GM04504 (cell line): ENCODE data around the gene DCTN4.

Source experiments
- DNase-seq: peaks from one replicate; pipeline ENCODE4 v3.0.0-alpha.2; 2012; ENCODE audit warnings: low read depth

Gene DCTN4

DNA sequence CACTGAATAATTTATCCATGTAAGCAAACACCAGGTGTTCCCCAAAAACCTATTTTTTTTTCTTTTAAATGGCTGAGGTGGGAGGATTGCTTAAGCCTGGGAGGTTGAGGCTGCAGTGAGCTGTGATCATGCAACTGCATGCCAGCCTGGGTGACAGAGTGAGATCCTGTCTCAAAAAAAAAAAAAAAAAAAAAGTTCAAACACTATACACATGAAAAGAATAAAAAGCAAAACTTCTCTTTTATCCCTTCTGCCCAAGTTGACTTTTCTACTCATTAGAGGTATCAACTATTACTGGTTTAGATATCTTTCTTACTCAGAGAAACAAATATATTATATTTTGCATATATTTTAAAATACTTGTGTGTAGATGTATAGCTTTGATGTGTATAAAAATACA is 17.8 kb downstream of the DCTN4 start:
- no peak for DNase-seq

- no peak for DNase-seq
These were observed 20.0 kb downstream of the DCTN4 start for GRCh38 chr5:150738862-150739261.

GRCh38 chr5:150734579-150735384 is 24.0 kb downstream of the DCTN4 start:
- DNase-seq: no peak

DNA sequence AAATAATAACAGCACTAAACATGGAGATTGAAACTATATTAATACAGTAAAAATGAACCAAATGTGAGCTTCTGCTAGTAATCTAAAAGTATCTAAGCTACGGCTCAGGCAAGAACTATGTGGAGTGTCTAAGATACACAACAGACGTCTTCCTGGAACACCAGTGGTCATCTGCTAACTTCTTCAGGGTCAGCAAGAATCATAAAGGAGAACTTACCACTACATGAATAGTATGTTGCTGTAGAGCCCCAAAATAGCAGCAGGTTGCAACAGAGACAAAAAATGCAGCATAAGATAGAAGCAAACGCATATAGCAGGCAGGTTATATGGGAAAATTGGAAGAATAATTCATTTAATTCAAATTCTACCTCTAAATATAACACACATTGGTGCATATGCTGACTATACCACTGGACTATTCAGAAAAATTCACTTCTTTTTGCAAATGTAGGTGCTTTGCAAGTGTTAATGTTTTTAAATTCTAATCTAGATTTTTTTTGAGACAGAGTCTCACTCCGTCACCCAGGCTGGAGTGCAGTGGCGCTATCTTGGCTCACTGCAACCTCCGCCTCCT is 27.1 kb downstream of the DCTN4 start:
- no peak for DNase-seq

DNA sequence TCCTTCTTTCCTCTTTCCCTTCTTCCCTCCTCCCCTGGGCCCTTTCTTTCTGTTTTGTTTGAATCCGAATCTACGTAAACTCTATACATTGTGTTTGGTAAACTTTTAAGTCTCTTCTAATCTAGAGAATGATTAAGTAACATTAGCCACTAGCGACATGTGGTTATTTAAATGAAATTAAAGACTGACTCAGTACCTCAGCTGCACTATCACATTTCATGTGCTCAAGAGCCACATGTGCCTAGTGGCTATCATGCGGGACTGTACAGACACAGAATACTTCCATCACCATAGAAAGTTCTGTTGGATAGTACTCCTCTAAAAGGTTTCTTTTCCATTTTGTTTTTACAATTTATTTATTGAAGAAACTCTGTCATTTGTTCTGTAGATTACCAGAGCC is 29.0 kb downstream of the DCTN4 start:
- no peak for DNase-seq

- DNase-seq: no peak
These were observed 35.0 kb downstream of the DCTN4 start for GRCh38 chr5:150723845-150724244.

DNA sequence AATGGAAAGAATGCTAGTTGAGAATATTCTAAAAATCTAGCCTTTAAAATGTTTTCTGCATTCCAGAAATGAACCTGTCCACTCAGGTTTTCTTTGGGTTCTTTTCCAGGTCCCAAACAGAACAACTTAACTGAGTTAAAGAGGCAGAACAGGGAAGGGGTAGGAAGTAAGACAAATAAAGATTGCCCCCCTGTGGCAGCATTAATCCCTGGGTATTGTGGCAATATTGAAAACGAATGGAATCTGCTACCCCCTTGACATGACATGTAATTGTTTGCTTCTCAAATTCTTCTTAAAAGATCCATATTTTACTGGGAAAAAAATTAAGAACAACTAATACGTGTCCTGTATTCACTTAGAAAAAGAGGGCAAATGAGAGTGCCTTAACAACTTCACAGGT is 48.7 kb downstream of the DCTN4 start:
- no peak for DNase-seq

DNA sequence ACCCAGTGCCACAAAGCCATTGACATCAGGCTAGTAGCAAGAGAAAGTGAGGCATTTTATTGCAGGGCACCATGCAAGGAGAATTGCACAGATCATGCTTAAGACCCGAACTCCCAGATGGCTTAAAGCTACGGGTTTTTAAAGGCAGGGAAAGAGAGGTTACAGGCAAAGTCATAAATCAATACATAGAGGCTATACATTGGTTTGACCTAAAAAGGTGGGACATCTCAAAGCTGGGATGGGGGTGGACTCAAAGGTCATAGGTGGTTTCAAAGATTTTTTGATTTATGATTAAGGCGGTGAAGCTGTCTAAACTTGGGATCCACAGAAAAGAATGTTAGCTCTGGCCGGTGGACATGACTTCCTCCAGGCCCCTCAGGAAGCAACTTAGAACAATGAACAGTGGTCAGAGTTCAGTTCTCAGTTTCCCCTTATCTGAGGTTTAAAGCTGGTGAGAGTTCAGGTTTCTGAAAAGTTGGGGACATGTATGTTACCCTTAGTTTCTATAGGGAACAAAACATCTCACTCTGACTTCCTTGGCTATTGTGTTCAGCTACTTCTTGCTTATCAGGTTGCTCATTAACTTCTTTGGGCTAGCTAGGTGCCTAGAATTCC is 51.9 kb downstream of the DCTN4 start:
- DNase-seq: no peak

DNA sequence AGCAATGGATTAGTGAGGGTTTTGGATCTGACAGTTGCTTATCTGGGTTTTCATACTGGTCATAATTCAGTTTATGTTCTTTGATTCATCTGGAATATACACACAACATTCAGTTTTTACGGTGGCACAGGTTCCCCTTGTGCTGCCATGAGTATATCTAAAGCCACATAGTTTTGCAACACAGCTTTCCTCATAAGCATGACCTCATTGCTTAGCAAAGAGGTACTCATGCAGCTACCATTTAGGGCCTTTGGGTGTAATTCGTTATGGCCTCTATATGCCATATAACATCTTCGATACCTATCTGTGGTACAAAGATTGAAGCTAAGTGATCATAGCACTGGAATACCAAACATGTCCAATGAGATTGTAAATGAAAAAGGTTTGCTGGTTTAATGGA is 55.1 kb downstream of the DCTN4 start:
- no peak for DNase-seq

GRCh38 chr5:150700594-150701377 is 58.0 kb downstream of the DCTN4 start, which contains the start of gene RBM22:
RBM22 (minus strand) TSS chr5:150701062; CDS start chr5:150700985, 77 bp downstream.
- DNase-seq: peak; percentile 62

DNA sequence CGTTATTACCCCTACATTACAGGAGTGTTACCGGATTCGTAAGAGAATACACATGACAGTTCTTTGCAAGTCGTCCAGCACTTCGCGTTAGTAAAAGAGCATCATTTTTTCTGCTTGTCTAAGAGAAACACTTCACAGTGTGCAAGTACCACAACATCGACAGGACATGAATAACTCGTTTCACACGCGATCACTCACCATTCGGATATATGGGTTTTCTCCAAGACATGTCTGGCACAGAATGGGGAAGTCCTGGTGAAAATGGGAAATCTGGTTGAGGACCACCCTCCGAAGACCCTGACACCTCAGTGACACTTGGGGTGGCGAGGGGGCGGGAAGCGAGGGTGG is 58.6 kb downstream of the DCTN4 start:
- DNase-seq: no peak

DNA sequence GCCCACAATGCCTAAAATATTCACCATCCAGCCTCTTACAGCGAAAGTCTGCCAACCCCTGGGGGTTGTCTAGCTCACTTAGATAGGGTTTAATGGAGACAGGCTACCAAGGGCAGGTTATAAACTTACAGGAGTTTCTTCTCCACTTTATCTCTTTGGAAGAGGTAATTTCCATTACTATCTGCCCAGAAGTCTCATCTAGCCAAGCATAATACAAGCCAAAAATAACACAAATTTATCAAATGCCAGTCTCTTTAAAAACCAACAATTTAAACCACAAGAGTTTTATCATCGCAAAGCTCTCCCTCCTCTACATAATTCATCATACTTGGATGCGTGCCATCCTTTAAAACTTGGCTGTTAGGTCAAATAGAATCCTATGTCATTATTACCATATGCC is 64.2 kb downstream of the DCTN4 start:
- DNase-seq: no peak

DNA sequence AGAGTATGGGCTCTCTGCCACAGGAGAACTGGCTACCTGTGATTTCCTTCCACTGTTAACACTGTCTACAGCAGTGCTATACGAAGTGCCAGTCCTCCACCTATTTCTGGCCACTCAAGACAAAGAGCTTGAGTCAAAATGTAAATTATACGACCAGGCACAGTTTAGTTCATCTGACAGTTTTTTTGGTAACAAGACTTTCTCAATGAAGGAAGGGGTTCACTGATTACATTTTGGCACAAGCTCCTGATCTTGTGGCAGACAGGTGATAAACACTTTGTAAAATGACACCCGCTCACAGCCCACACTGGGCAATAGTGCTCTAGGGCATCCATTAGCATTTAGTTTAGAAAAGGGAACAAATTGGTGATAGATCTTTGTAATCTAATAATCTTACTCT is 66.5 kb downstream of the DCTN4 start:
- DNase-seq: no peak

GRCh38 chr5:150690760-150691159 is 68.1 kb downstream of the DCTN4 start:
- DNase-seq: no peak

GRCh38 chr5:150689120-150689519 is 69.7 kb downstream of the DCTN4 start:
- DNase-seq: no peak

- no peak for DNase-seq
These were observed 82.2 kb downstream of the DCTN4 start for GRCh38 chr5:150676578-150676977.

GRCh38 chr5:150675069-150675468 is 83.7 kb downstream of the DCTN4 start:
- no peak for DNase-seq

- DNase-seq: no peak
These were observed 84.4 kb downstream of the DCTN4 start for GRCh38 chr5:150674341-150674821.

GRCh38 chr5:150672884-150673275 is 85.9 kb downstream of the DCTN4 start:
- DNase-seq: no peak

GRCh38 chr5:150672237-150672883 is 86.5 kb downstream of the DCTN4 start:
- no peak for DNase-seq

DNA sequence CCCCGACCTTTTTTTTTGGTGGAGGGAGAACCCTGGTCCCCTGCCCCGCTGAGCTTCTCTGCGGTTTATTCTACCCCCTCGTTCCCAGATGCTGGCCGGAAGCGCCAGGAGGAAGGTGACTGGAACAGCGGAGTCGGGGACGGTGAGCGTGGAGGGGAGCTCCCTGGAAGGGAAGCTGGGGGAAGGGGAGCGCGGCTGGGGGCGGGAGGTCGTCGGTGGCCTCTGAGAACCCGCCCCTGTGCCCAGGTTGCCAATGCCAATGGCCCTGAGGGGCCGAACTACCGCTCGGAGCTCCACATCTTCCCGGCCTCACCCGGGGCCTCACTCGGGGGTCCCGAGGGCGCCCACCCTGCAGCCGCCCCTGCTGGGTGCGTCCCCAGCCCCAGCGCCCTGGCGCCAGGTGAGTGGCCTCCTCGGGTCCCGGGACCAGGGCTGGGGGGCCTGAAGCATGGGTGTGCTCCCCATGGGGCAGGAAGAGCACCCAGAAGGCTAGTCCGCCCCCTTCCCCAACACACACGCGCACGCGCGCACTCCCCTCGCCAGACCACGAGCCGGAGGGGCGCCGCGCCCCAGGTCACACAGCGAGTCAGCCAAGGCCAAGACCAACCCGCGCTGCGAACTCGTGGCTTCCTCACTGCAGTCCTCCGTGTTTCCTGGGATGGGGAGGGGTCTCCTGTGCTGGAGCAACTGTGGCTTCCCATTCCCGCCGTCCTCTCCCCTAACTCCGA is 87.1 kb downstream of the DCTN4 start:
- DNase-seq: no peak
